HUDEP-2 (cell line): ENCODE measurements around the gene PCYT1A.

Experiments
- DNase-seq, 76 experiments: peaks; one replicate each; lab custom pipeline; 2025; ENCODE audit not compliant: unreplicated experiment in 76 of 76; lab: John Stamatoyannopoulos, UW

PCYT1A gene

DNA sequence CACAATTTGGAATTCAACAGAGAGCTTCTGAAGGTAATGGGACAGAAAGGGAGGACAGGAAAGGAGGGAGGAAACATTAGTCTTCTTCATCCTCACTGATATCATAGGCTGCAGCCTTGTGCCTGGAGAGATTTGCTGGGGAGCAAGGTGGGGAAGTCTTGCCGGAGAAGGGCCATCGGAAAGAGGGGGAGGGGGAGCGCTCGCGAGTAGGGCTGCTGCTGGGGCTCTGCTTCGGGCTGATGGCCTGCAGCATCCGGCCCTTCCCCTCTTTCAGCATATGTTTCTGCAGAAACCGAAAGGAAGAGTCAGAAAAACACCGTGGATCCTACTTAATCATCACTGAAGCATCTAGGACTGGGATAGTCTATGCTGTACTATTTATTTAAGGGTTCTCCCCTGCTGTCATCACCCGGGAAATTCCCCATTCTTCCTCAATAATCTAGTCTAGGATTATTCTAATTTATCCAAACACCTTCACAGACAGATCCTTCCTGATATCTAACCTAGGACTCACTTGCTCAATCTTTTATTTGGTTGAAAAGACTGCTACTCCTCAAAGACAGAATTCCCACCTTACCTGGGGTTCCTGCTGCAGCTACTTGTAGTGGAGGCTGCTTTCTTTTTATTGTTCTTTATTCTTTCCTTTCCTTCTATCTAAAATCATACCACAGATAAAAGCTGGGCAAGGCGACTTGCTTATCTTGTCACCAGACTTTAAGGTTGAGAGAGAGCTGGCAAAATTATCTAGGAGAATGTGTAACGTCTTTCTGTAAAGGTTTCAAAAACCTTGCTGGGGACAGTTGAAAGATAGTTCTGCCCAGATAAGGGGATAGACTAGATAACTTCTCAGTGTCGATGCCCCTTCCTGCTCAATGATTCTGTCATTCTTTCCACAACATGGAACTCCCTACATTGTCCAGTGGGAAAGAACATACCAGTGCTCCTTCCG, 48.6 kb downstream of the PCYT1A start:
- DNase-seq, result peak in 26 of 76 experiments; percentile 2 to 61 (median 28)

DNA sequence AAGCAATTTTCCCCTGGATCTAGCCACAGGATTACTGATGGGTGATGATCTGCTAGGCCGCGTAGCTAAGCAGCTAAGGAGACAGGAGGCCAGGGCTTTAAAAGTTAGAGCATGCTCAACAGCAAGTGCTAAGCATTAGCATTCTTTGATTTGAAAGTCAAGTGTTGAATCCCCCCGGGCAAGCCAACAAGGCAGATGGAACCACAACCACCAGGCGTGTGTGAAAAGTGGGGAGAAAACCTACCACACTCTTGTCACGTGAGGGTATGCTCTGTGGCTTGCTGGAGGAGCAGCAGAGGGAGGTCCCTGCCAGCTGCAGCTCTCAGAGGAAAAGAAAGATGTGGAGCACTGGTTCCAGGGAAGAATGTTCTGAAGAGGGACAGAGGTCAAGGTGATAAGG, 50.3 kb downstream of the PCYT1A start:
- no peak for DNase-seq

DNA sequence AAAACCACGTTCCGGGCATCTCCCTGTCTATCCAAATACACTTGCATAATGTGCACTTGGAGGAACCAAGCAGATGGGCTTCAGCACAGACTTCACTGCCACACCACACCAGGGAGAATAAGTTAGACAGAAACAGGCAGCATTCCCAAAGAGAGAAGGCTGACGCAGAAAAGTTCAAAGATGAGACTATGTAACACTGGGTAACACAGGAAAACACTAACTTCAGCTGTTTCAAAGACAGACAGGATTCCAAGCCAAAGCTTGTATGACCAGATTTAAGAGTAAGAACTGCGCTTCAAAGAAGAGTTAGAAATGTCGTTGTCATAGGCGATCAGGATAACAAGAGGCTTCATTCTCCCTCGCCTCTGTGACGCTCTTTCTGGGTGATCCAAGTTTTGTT, 51.3 kb downstream of the PCYT1A start:
- DNase-seq, result no peak

DNA sequence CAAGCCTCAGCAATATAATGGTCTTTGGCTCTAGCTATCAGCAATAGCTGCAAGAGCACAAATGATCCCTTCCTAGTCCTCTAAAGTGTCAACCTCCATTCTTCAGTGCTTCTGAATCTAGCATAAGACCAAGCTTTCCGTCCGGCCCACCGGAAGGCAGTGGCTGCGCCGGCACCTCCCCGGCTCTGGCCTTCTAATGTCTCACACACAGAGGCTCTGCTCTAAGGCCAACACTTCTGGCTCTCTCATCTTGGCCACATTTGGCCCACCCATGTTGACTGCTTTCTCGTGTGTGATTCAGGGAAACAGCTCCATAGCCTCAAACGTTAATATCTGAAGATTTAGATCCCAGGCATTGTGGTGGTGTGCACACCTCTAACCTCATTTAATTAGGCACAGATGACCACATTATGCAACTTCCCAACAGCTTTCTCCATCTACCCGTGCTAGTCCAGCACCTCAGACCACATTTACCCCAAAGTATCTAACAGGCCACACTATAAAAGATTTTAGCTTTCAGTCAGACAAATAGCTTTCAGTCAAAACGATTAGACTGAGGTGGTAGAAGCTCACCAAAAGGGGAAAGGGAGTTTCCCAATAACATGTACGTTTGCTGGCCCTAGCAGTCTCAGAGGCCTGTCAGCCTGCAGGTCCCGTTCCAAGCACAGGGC, 51.9 kb downstream of the PCYT1A start:
- DNase-seq, result no peak

DNA sequence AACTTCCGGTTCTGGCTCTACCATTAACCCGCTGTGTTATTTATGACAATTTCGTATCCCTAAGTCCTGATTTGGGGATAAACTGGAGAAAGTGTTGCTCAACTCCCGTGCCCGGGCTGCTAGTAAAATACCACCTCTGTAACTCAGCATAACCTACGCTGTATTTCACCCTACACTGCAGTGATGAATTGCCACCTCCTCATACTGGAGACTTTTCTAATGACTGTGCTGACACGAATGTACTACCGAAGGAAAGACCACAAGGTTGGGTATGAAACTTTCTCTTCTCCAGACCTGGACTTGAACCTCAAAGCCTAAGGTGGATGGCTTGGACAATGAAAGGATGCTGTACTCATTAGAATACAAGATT, 54.7 kb downstream of the PCYT1A start:
- no peak for DNase-seq

DNA sequence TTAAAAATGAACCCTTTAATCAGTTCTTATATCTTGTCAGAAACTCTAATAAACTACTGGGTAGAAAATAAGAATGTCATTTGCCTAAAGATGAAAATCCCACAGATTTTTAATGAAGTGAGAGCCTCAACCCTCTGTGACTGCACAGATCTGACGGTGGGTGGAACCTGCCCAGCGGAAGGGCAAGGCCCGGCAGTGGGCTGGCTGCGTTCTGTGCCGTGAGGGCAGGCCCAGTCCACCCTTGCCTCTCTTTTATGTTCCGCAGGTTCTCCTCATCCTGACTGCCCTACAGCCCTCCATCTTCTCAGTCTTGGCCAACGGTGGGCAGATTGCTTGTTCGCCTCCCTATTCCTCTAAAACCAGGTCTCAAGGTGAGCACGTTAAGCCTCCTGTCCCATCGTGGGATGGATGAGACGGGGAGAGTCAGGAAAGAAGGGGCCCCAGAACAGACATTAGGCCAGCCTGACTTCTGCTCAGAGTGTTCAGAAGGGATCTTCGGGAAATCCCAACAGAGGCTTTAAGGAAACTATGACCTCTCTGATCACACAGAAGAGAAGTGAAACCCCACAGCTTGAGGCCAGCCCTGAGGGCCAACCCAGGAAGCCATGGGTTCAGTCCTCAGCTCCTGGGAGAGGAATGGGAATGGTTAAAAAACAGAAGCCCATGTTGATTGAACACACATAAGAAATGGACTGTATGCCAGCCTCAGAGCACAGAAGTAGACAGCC, 55.2 kb downstream of the PCYT1A start:
- no peak for DNase-seq

DNA sequence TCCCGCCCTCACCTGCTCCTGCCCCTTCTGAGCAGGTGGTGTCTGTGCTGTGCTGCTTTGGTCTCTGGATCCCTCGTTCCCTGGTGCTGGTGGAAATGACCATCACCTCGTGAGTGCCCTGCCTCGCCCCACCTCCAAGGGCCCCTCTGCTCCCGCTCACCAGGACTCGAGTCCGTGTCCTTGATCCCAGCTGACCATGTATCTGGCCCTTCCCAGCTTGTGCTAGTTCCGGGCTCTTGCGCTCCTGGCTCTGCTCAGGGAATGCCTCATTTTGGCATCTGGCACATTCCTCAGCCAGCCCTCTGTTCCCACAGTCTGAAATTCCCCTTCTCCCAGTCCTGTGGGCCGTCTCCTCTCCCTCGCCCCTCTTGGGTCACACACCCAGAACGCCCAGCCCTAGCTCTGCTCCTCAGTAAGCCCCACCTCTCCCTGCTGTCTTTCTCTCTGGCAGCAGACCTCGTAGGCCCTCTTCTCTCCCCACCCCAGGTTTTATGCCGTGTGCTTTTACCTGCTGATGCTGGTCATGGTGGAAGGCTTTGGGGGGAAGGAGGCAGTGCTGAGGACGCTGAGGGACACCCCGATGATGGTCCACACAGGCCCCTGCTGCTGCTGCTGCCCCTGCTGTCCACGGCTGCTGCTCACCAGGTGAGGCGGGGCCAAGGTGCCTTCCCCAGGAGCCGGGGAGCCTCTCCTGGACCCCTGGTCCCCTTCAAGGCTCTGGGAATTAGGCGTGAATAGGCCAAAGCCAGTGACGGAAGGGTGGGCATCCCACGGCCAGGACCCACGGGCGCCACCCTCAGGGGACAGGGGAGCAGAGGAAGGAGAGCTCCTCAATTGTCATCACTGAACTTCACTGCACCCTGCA, 59.7 kb downstream of the PCYT1A start:
- DNase-seq, result no peak

DNA sequence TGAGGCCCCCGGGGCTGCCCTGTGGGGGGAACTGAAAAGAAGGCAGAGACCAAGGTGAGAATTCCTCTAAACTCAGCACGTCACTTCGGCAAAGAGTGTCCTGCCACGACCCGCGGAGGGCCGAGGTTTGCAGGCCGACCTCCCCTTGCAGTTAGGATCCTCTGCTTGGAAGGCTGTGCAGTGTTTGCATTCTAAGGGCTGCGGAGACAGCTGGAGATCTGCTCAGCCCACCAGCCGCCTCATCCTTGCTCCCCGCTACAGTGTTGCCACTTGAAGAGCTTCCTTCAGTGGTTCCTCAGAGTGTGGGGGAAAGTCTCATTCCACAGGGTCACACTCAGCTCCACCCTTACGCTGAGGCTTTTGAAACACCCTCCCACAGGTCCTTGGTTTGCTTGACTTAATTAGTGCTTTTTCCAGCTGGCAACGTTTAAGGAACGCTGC, 60.4 kb downstream of the PCYT1A start:
- DNase-seq, result no peak

DNA sequence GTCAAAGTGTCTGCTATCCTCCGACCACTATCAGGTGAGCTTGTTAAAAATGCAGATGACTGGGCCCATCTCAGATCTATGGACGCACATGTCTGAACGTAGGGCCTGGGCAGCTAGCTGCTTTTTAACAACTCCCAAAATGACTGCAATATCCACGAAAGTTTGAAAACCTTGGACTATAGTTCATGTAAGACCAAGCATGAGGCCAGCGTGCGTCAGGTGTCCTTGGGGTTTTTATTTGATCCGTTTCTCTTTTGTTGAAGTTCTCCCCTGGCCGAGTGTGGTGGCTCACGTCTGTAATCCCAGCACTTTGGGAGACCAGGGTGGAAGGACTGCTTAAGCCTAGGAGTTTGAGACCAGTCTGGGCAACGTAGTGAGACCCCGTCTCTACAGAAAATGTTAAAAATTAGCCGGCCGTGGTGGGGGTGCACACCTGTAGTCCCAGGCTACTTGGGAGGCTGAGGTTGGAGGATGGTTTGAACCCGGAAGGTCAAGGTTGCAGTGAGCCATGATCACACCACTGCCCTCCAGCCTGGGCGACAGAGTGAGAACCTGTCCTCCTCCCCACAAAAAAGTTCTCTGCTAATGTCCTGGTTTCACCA, 61.7 kb downstream of the PCYT1A start:
- no peak for DNase-seq

DNA sequence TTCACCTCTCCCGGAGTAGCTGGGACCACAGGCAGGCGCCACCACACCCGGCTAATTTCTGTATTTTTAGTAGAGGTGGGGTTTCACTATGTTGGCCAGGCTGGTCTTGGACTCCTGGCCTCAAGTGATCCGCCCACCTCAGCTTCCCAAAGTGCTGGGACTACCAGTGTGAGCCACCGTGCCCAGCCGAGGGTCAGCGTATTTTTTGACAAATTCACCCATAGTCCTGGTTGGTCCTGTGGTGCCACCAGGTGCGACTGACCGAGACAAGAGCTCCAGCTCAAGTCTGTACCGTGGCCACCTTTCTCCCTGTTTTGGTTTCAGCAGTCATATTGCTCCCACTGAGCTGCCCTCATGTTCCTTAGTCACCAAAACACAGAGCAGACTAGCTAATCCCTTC, 62.4 kb downstream of the PCYT1A start:
- DNase-seq, result no peak

DNA sequence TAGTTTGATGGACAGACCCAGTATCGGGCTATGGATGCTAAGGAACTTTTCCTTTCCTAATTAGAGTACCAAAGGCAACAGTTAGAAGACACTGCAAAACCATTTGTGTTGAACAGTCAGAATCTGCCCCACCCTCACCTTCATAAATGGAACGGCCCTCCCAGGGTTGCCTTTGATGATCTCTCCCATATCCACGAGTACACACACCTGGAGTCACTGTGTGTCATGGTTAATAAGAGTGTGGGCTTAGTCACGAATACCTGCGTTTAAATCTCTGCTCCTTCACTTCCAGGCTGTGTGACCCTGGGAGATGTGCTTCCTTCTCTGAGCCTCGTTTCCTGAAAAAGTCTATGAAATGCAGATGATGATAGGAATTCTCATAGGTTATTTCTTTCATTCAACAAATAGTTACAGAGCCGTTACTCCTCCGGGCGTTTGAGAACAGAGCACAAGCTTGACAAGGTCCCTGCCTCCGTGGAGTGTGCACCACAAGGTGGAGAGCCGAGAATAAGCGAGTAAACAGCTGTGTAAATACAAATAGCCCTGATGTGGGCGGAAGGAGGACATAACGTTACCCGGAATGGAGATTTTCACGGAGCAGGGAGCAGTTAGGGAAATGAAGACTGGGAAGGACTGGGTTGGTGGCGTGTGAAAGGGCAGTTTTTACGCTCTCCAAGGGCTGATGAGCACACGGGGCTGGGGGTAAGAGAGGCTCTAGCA, 64.5 kb downstream of the PCYT1A start:
- no peak for DNase-seq

DNA sequence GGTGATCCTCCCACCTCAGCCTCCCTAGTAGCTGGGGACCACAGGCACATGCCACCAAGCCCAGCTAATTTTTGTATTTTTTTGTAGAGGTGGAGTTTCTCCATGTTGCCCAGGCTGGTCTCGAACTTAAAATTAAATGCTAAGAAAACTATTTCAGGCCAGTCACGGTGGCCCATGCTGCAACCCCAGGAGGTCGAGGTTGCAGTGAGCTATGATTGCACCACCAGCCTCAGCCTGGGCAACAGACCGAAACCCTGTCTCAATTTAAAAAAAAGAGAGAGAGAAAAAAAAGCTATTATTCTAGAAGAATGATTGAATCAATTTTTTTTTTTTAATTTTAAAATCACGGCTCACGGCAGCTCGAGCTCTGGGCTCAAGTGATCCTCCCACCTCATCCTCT, 66.5 kb downstream of the PCYT1A start:
- no peak for DNase-seq

DNA sequence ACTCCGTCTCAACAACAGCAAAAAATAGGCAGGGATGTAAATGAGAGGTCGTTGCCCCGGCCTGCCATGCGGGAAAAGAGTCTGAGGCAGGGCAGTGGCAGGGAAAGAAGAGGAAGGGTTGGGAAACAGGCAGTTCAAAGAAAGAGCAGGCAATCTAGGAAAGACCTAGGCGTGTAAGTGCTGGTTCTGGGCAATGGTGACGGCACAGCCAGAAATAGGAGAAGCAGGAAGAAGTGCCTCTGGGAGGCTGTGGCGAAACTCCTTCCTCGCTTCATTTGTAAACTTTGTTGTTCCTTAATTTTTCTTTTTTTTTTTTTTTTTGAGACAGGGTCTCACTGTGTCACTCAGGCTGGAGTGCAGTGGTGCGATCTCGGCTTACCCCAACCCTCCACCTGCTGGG, 66.9 kb downstream of the PCYT1A start:
- no peak for DNase-seq

DNA sequence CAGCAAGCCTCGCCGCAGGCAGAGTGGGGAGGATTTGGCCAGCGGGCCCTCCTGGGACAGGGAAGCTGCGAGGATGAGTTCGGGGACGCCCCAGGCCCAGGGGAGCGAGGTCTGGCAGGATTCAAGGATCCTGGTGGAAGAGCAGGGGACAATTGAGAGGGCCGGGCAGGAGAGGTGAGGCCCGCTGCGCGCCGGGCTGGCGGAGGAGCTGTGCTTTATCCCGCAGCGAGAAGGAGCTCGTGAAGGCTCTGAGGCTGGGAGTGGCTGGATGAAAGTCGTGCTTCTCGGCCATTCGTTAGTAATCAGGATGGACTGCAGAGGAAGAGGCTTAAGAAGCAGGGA, 67.6 kb downstream of the PCYT1A start:
- DNase-seq, result no peak

DNA sequence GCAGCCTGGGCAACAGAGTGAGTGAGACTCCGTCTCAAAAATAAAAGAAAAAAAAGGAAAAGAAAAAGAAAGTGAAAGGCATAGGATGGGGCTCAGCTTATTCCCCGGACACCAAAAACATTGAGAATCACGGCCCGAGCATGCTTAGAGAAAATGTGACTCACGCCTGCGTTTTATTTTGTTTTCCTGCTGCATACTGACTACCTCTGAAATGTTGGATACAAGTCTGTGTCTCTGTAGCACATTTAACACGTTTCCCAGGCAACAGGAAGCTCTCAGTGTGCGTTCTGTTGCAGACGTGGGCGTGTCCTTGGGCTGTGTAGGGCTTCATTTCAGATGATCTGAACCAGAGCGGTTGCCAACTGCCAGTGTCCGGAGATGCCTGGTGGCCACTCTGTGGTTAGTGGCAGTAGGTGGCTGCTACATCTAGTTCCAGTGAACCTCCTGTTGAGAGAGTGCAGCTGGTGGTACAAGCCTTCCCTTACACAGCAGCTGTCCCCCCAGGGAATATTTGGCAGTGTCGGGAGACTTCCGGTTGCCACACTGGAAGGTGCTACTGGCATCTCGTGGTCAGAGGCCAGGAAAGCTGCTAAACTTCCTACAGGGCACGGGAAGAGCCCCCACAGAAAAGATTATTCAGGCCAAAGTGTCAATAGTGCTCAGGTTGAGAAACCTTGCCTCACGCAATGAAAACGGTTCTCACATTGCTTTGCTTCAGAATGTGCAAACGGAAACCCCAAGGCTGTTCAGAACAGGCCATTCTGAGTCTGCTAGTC, 68.1 kb downstream of the PCYT1A start:
- peak in 20 of 76 experiments; percentile 11 to 53 (median 18) for DNase-seq

DNA sequence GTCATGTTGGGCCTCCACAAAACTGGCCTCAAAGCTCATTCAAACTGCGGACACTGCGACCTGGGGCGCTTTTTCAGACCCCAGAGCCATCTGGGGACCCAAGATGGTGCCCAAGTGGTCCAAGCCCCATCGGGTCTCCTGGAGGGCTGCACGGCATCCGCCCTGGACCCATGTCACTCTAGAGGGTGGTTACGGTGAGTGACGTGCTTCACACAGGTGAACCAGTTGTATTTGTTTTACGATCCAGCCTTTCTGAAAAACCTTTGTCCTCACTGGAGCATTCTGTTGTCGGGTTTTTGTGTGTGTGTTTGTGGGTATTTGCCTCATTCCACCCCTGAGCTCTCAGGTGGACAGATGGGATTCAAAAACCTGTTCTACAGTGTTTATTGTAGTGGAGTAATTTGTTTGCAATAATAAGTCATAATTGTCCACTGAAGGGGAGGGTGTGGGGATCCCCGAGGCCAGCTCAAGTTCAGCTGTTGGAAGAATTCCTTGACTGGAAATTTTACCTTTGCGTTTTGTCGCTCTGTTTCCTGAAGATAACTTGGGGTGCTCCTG, 69.3 kb downstream of the PCYT1A start:
- DNase-seq, result no peak

DNA sequence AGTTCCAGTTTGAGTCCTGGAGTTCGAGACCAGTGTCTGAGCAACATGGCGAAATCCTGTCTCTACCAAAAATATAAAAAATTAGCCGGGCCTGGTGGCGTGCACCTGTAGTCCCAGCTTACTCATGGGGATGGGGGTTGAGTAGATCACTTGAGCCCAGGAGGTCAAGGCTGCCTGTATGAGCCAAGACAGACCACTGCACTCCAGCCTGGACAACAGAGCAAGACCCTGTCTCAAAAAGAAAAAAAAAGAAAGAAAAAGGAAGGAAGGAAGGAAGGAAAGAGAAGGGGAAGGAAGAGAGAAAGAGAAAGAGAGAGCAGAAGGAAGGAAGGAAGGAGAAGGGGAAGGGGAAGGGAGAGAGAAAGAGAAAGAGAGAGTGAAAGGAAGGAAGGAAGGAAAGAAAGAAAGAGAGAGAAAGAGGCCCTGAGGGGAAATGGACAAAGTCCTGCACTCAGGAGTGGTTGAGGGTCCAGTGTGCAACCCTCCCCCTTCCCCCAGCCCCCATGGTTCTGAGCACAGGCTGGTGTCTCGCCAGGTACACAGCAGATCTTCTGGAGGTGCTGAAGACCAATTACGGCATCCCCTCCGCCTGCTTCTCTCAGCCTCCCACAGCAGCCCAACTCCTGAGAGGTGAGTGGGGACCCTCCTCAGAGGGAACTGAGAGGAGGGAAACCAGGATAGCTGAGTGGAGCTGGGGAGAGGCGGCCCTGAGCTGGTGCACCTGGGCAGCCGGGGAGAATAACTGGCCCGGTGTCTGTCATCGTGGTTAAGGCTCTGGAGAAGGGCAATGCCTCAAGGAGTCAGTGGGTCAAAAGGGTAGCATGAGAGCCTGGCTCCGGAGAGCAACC, 70.0 kb downstream of the PCYT1A start:
- no peak for DNase-seq
